ENCODE results near the gene SPACA7. TPM values are rescaled to one million over a fixed set of nuclear protein-coding genes. Genes with fewer than 3 reads are reported as not detected.

Gene SPACA7
- total and polyA plus RNA-seq, 9 of the 15 experiments (the other 6 are each of a cell fraction or from before 2014, with no cell fraction given) = not detected

DNA sequence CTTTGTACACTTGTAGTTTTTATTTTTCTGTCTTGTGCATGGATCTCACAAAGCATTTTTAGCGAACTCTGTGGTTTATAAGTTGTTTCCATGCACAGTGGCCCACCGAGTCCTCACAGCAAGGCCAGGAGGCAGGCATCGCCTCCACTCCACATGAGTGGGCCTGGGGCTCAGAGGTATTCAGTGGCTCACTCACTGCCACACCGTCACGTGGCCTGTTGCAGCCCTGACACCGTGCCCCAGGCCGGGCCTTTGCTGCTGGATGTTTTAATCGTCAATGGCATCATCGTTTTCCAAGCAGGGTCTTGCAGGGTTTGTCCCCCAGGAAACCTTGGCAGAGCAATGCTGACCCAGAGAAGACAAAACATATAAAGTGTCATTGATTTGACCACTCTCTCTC, 59.8 kb downstream of the SPACA7 start:
- Histone ChIP-seq H3K9me3 (replicated peaks; ENCODE audit: control insufficient read depth, insufficient read depth, low read depth, low read length) (no peaks in the 10 kb centered on the region), H4K20me1 (replicated peaks; ENCODE audit: control insufficient read depth, insufficient read depth, low read length) (no peaks in the 10 kb centered on the region), H3K4me1 (replicated peaks in 1 of 2; ENCODE audit: control insufficient read depth in 2 of 2, insufficient read depth in 2 of 2, low read length in 2 of 2) (no peaks in the 10 kb centered on the region), H3K79me2 (ENCODE audit: control insufficient read depth, insufficient read depth, low read length) (no peaks in the 10 kb centered on the region), H3K4me3 (no peak overlapping the region), H3K36me3 (ENCODE audit: control insufficient read depth, insufficient read depth, low read length) (no peaks in the 10 kb centered on the region), H3K9me1 (ENCODE audit: control insufficient read depth, insufficient read depth, low read length) (no peaks in the 10 kb centered on the region), H3K27me3 (ENCODE audit: control insufficient read depth in 2 of 2, insufficient read depth in 2 of 2, low read length in 2 of 2) (no peaks in the 10 kb centered on the region; a peak in 2 of 5 replicates), H2AFZ (ENCODE audit: low read depth, low read length) (no peak overlapping the region), H3K27ac (ENCODE audit: extremely low read depth, low read depth, low read length) (no peak overlapping the region), H3K9ac (ENCODE audit: insufficient read depth in 1 of 2, low read depth in 2 of 2, low read length in 2 of 2) (no peak overlapping the region), H3K4me2 (ENCODE audit: insufficient read depth, low read length) (no peak overlapping the region)
- FAIRE-seq (no peak), DNase-seq (ENCODE audit: extremely low read depth in 1 of 4, low spot score in 3 of 4) (no peak), ATAC-seq (no peak)
- TF ChIP-seq CEBPG (CRISPR knock-in tag; IDR thresholded peaks at IDR 0.05) = no peak
- TF ChIP-seq CEBPG (tag; conservative IDR thresholded peaks at IDR 0.05 in 1 of 2, IDR thresholded peaks at IDR 0.05 in 1 of 2) = no peak
- TF ChIP-seq SP1 (CRISPR knock-in tag; IDR thresholded peaks at IDR 0.05) = no peak
- no peak for TF ChIP-seq ZNF445 (CRISPR knock-in tag; IDR thresholded peaks at IDR 0.05; ENCODE audit: low read depth)
- TF ChIP-seq ZNF175 (CRISPR knock-in tag; IDR thresholded peaks at IDR 0.05; ENCODE audit: low read depth) = no peak
- TF ChIP-seq PRPF4 (IDR thresholded peaks at IDR 0.05; ENCODE audit: insufficient read depth, low read depth, low read length, poor library complexity, severe bottlenecking) = no peak
- no peak for TF ChIP-seq ASH1L (IDR thresholded peaks at IDR 0.05; ENCODE audit: borderline replicate concordance, low read depth, partially characterized antibody)
- no peak for TF ChIP-seq FOXA3 (CRISPR knock-in tag; conservative IDR thresholded peaks at IDR 0.05 in 1 of 2, IDR thresholded peaks at IDR 0.05 in 1 of 2)
- no peak for TF ChIP-seq POLR2H (tag; IDR thresholded peaks at IDR 0.05; ENCODE audit: low read depth)
- no peak for TF ChIP-seq CEBPB (tag; IDR thresholded peaks at IDR 0.05)
- no peak for TF ChIP-seq ZNF41 (CRISPR knock-in tag; conservative IDR thresholded peaks at IDR 0.05)
- TF ChIP-seq ZFX (CRISPR knock-in tag; IDR thresholded peaks at IDR 0.05) = no peak
- no peak for TF ChIP-seq FOS (IDR thresholded peaks at IDR 0.05; ENCODE audit: extremely low read depth, insufficient read length)
- ChIA-PET POLR2A (interaction anchor here (0.6 kb wide), 1 partner anchor 457 kb away, joined by 3 read pairs; no protein-coding TSS in a partner anchor), CTCF (ENCODE audit: low intra/inter-chr PET ratio) (no interaction called here)
- BruUV-seq (replicated peaks) = no TSS peak
- in situ Hi-C loops (cut with MboI) = no loop called here
- 0% methylated on average over 9 of the region's 9 CpGs for WGBS (ENCODE audit: insufficient coverage, low coverage, missing lambda C conversion rate)
- intact Hi-C loops (cut with micrococcal nuclease) = no loop called here

Measured in K562 (cell line).